Sigmoid colon (tissue), 4 donors: ENCODE results near the gene FRY.

Source experiments
- POLR2A ChIP-seq, 2 donors: fragments of 450-650 bp; IDR thresholded peaks; one replicate each; pipeline ENCODE4 v1.6.1; 2016; ENCODE audit warnings: antibody characterized with exemption in 2 of 2, mild to moderate bottlenecking in 2 of 2, moderate library complexity in 2 of 2
- POLR2AphosphoS5 ChIP-seq, 4 donors: sonication (generic); formaldehyde crosslinking; IDR thresholded peaks; one replicate each; pipeline ENCODE4 v1.6.1; 2017; ENCODE audit warnings: antibody characterized with exemption in 4 of 4
- TF ChIP-seq, protein P1 (sequence below), 4 experiments: fragments of 450-650 bp in 3 of 4; fragments of 200-600 bp in 1 of 4; IDR thresholded peaks; one replicate each; pipeline ENCODE4 v1.5.1; 2016 to 2019; ENCODE audit warnings: antibody characterized with exemption in 4 of 4, mild to moderate bottlenecking in 3 of 4, moderate library complexity in 2 of 4

DNA sequence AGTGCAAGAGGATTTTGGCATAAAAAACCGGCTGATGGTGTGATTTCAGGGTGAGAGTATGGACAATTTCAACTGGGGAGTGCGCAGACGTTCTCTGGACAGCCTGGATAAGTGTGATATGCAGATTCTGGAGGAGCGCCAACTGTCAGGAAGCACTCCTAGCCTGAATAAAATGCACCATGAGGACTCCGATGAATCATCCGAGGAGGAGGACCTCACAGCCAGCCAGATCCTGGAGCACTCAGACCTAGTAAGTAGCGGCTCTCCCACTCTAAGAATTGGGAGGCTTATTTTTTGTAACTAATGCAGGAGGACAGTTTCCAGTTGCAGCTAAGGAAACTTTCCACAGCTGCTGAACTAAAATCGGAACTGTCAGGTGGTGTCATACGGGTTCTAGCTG lies 230.0 kb downstream of the FRY start:
- TF ChIP-seq, protein P1, sequence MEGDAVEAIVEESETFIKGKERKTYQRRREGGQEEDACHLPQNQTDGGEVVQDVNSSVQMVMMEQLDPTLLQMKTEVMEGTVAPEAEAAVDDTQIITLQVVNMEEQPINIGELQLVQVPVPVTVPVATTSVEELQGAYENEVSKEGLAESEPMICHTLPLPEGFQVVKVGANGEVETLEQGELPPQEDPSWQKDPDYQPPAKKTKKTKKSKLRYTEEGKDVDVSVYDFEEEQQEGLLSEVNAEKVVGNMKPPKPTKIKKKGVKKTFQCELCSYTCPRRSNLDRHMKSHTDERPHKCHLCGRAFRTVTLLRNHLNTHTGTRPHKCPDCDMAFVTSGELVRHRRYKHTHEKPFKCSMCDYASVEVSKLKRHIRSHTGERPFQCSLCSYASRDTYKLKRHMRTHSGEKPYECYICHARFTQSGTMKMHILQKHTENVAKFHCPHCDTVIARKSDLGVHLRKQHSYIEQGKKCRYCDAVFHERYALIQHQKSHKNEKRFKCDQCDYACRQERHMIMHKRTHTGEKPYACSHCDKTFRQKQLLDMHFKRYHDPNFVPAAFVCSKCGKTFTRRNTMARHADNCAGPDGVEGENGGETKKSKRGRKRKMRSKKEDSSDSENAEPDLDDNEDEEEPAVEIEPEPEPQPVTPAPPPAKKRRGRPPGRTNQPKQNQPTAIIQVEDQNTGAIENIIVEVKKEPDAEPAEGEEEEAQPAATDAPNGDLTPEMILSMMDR (IDR thresholded peaks at IDR 0.05) = no peak
- TF ChIP-seq POLR2A (IDR thresholded peaks at IDR 0.05) = no peak
- TF ChIP-seq POLR2AphosphoS5 (IDR thresholded peaks at IDR 0.05) = peak; percentile 47 to 85 (median 82)
